GM10266 (cell line): Measurements from ENCODE around the gene DBT.
"Not testable (repeated sequence)": the region's sequence is repeated elsewhere in the genome, so short reads cannot be mapped to it uniquely, and the experiment has no call there.

Experiments used
- DNase-seq: peaks from one replicate; pipeline ENCODE4 v3.0.0; 2012; ENCODE audit errors: extremely low spot score
- TF ChIP-seq, protein P1 (sequence below): IDR thresholded peaks from 2 replicates; pipeline ENCODE4 v1.5.1; 2012; ENCODE audit warnings: mild to moderate bottlenecking, low read depth; ENCODE audit not compliant: control insufficient read depth, insufficient read depth; ENCODE audit errors: missing control alignments

DBT gene

GRCh38 chr1:100265931-100266740 lies 16.5 kb upstream of the DBT start, which contains the start of gene RTCA:
Gene RTCA, plus strand, starts transcription at chr1:100266216. Its CDS starts 160 bp downstream, at chr1:100266376.
- TF ChIP-seq, protein P1, sequence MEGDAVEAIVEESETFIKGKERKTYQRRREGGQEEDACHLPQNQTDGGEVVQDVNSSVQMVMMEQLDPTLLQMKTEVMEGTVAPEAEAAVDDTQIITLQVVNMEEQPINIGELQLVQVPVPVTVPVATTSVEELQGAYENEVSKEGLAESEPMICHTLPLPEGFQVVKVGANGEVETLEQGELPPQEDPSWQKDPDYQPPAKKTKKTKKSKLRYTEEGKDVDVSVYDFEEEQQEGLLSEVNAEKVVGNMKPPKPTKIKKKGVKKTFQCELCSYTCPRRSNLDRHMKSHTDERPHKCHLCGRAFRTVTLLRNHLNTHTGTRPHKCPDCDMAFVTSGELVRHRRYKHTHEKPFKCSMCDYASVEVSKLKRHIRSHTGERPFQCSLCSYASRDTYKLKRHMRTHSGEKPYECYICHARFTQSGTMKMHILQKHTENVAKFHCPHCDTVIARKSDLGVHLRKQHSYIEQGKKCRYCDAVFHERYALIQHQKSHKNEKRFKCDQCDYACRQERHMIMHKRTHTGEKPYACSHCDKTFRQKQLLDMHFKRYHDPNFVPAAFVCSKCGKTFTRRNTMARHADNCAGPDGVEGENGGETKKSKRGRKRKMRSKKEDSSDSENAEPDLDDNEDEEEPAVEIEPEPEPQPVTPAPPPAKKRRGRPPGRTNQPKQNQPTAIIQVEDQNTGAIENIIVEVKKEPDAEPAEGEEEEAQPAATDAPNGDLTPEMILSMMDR: no peak
- peak; percentile 86 for DNase-seq

GRCh38 chr1:100265562-100265930 lies 15.9 kb upstream of the DBT start:
- TF ChIP-seq, protein P1: no peak
- DNase-seq: peak; percentile 4

GRCh38 chr1:100264081-100264480 lies 14.4 kb upstream of the DBT start:
- not testable (repeated sequence) for DNase-seq

DNA sequence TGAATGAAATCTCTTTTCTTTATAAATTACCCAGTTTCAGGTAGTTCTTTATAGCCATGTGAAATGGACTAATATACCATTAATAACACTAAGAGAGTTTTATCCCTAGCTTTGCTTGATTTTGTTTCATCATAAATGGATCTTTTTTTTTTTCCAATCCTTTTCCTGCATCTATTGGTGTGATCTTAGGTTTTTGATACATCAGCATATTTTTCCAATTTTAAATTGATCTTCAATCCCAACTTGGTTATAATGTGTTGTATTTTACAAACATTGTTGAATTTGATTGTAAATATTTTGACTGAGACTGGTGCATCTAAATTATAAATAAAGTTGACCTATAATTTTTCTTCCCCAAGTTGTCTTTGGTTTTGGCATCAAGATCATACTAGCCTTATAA lies 12.1 kb upstream of the DBT start:
- TF ChIP-seq, protein P1: no peak
- no peak for DNase-seq

- DNase-seq: not testable (repeated sequence)
Observed at GRCh38 chr1:100258427-100258826, 8.8 kb upstream of the DBT start.

GRCh38 chr1:100256273-100256672 lies 6.6 kb upstream of the DBT start:
- not testable (repeated sequence) for DNase-seq

- TF ChIP-seq, protein P1: no peak
- no peak for DNase-seq
Observed at GRCh38 chr1:100253552-100253951, 3.9 kb upstream of the DBT start.

- TF ChIP-seq, protein P1: no peak
Observed at GRCh38 chr1:100252901-100253300, 3.3 kb upstream of the DBT start.

GRCh38 chr1:100250807-100251206 lies 1.2 kb upstream of the DBT start:
- no peak for DNase-seq

More at GRCh38 chr1:100252901-100253300, 3.3 kb upstream of the DBT start:
- DNase-seq: no peak

More at GRCh38 chr1:100250807-100251206, 1.2 kb upstream of the DBT start:
- TF ChIP-seq, protein P1: no peak
